H9 (cell line): ENCODE data around the gene VEGFA. TPM values are rescaled to one million over a fixed set of nuclear protein-coding genes. Genes with fewer than 3 reads are reported as not detected.

Experiments
- DNase-seq: peaks from one replicate; pipeline ENCODE4 v3.0.0-alpha.2; 2017
- H2AFZ ChIP-seq: one replicate; pipeline ENCODE4 v1.6.1; 2013; ENCODE audit warnings: mild to moderate bottlenecking, low read length, control low read depth, moderate library complexity
- H2AK5ac ChIP-seq: 2 replicates; pipeline ENCODE4 v1.6.1; 2013; ENCODE audit warnings: low read length, control low read depth, mixed read lengths; ENCODE audit not compliant: insufficient read length
- H2BK120ac ChIP-seq: one replicate; pipeline ENCODE4 v1.6.1; 2013; ENCODE audit warnings: low read depth, mild to moderate bottlenecking, low read length, control low read depth, inconsistent platforms; ENCODE audit not compliant: poor library complexity, severe bottlenecking
- H2BK12ac ChIP-seq: 2 replicates; pipeline ENCODE4 v1.6.1; 2013; ENCODE audit warnings: low read length, control low read depth, mixed read lengths, low read depth; ENCODE audit not compliant: insufficient read length
- H2BK15ac ChIP-seq: 2 replicates; pipeline ENCODE4 v1.6.1; 2013; ENCODE audit warnings: low read depth, low read length, control low read depth
- H2BK20ac ChIP-seq: one replicate; pipeline ENCODE4 v1.6.1; 2013; ENCODE audit warnings: low read depth, mild to moderate bottlenecking, low read length, control low read depth, inconsistent platforms; ENCODE audit not compliant: poor library complexity, severe bottlenecking
- H2BK5ac ChIP-seq: 2 replicates; pipeline ENCODE4 v1.6.1; 2013; ENCODE audit warnings: low read length, control low read depth, mixed read lengths; ENCODE audit not compliant: insufficient read length
- H3K14ac ChIP-seq: 2 replicates; pipeline ENCODE4 v1.6.1; 2013; ENCODE audit warnings: low read length, control low read depth; ENCODE audit not compliant: insufficient read depth
- H3K18ac ChIP-seq: 2 replicates; pipeline ENCODE4 v1.6.1; 2013; ENCODE audit warnings: low read depth, mild to moderate bottlenecking, mixed read lengths, low read length, control low read depth; ENCODE audit not compliant: insufficient read length
- H3K23ac ChIP-seq: 2 replicates; pipeline ENCODE4 v1.6.1; 2013; ENCODE audit warnings: low read length, control low read depth, mixed read lengths, low read depth; ENCODE audit not compliant: insufficient read length
- H3K23me2 ChIP-seq: 2 replicates; pipeline ENCODE4 v1.6.1; 2013; ENCODE audit warnings: low read depth, mild to moderate bottlenecking, mixed read lengths, low read length, control low read depth; ENCODE audit not compliant: insufficient read length, poor library complexity, severe bottlenecking
- H3K27ac ChIP-seq: 2 replicates; pipeline ENCODE4 v1.5.1; 2013; ENCODE audit warnings: low read length, control low read depth, mixed read lengths, low read depth; ENCODE audit not compliant: insufficient read length
- H3K27me3 ChIP-seq: 2 replicates; pipeline ENCODE4 v1.6.1; 2013; ENCODE audit warnings: low read length, control low read depth, inconsistent platforms; ENCODE audit not compliant: insufficient read depth
- H3K4ac ChIP-seq: 2 replicates; pipeline ENCODE4 v1.6.1; 2013; ENCODE audit warnings: low read depth, mild to moderate bottlenecking, control low read depth, inconsistent platforms, low read length, moderate library complexity
- H3K4me1 ChIP-seq: 2 replicates; pipeline ENCODE4 v1.6.1; 2013; ENCODE audit warnings: low read length, control low read depth, inconsistent platforms; ENCODE audit not compliant: insufficient read depth
- H3K4me2 ChIP-seq: 2 replicates; pipeline ENCODE4 v1.6.1; 2013; ENCODE audit warnings: low read length, control low read depth, mixed read lengths; ENCODE audit not compliant: insufficient read length, insufficient read depth
- H3K56ac ChIP-seq: 2 replicates; pipeline ENCODE4 v1.6.1; 2013; ENCODE audit warnings: low read depth, mild to moderate bottlenecking, mixed read lengths, low read length, control low read depth; ENCODE audit not compliant: insufficient read length
- H3K79me1 ChIP-seq: 2 replicates; pipeline ENCODE4 v1.6.1; 2013; ENCODE audit warnings: low read depth, mild to moderate bottlenecking, moderate library complexity, low read length, control low read depth, inconsistent platforms; ENCODE audit not compliant: insufficient read depth, poor library complexity, severe bottlenecking
- H3K79me2 ChIP-seq: 2 replicates; pipeline ENCODE4 v1.6.1; 2013; ENCODE audit warnings: low read length, control low read depth, inconsistent platforms; ENCODE audit not compliant: insufficient read depth
- H3K9ac ChIP-seq: 2 replicates; pipeline ENCODE4 v1.6.1; 2013; ENCODE audit warnings: low read length, control low read depth, mixed read lengths; ENCODE audit not compliant: insufficient read length; ENCODE audit errors: extremely low read depth
- H3K9me3 ChIP-seq: one replicate; pipeline ENCODE4 v1.6.1; 2013; ENCODE audit warnings: low read depth, low read length, inconsistent platforms; ENCODE audit not compliant: control insufficient read depth
- H3T11ph ChIP-seq: one replicate; pipeline ENCODE4 v1.6.1; 2013; ENCODE audit warnings: mild to moderate bottlenecking, low read length, control low read depth, inconsistent platforms
- H4K20me1 ChIP-seq: one replicate; pipeline ENCODE4 v1.6.1; 2013; ENCODE audit not compliant: control insufficient read depth, insufficient read length, insufficient read depth
- H4K5ac ChIP-seq: 2 replicates; pipeline ENCODE4 v1.6.1; 2013; ENCODE audit warnings: low read depth, mild to moderate bottlenecking, mixed read lengths, low read length, control low read depth; ENCODE audit not compliant: insufficient read length
- H4K8ac ChIP-seq: replicated peaks from 2 replicates; pipeline ENCODE4 v1.6.1; 2013; ENCODE audit warnings: low read length, control low read depth, mixed read lengths, low read depth; ENCODE audit not compliant: insufficient read length
- H4K91ac ChIP-seq: 2 replicates; pipeline ENCODE4 v1.6.1; 2013; ENCODE audit warnings: low read depth, mild to moderate bottlenecking, moderate library complexity, mixed read lengths, low read length, control low read depth; ENCODE audit not compliant: insufficient read length
- H3K27ac Mint-ChIP-seq, 3 experiments: 2 replicates in 2 of 3; 3 replicates in 1 of 3; pipeline ENCODE4 v1.8.0; 2020 to 2021; ENCODE audit warnings: mixed read lengths in 3 of 3, mild to moderate bottlenecking in 1 of 3, moderate library complexity in 1 of 3
- H3K27me3 Mint-ChIP-seq: 2 replicates; pipeline ENCODE4 v1.8.0; 2021; ENCODE audit warnings: low read depth, mild to moderate bottlenecking, moderate library complexity, mixed read lengths
- H3K36me3 Mint-ChIP-seq, 3 experiments: 2 replicates in 2 of 3; 3 replicates in 1 of 3; pipeline ENCODE4 v1.8.0; 2020 to 2021; ENCODE audit warnings: low read depth in 3 of 3, mixed read lengths in 3 of 3; ENCODE audit not compliant: insufficient read depth in 1 of 3
- H3K4me1 Mint-ChIP-seq, 2 experiments: 2 replicates each; pipeline ENCODE4 v1.8.0; 2020; ENCODE audit warnings: mixed read lengths in 2 of 2
- H3K4me3 Mint-ChIP-seq, 2 experiments: 2 replicates in 1 of 2; 3 replicates in 1 of 2; pipeline ENCODE4 v1.8.0; 2020 to 2021; ENCODE audit warnings: mild to moderate bottlenecking in 2 of 2, mixed read lengths in 2 of 2, moderate library complexity in 1 of 2
- H3K9me3 Mint-ChIP-seq, 2 experiments: 2 replicates in 1 of 2; 3 replicates in 1 of 2; pipeline ENCODE4 v1.8.0; 2020; ENCODE audit warnings: mild to moderate bottlenecking in 2 of 2, mixed read lengths in 2 of 2, moderate library complexity in 1 of 2
- CTCF ChIP-seq: fragments of 200-600 bp; sonication (generic); conservative IDR thresholded peaks from 3 replicates; pipeline ENCODE4 v1.8.0; 2021; ENCODE audit warnings: antibody characterized with exemption, mild to moderate bottlenecking
- WGBS: extraction: QIAGEN DNeasy Blood & Tissue Kit; methylation state at CpG from one replicate; pipeline ENCODE4 v1.1.7; 2013; ENCODE audit warnings: missing lambda C conversion rate, low lambda C conversion rate, mixed read lengths; ENCODE audit not compliant: insufficient read length; ENCODE audit errors: extremely low coverage; 5-methylcytosine and 5-hydroxymethylcytosine counted together
- long read RNA-seq: library from polyadenylated mRNA; unstranded; transcript quantifications from one replicate; pipeline ENCODE4 v2.0.0, GENCODE V29; 2020
- total RNA-seq: library from RNA; stranded (reverse); gene quantifications from 2 replicates; pipeline ENCODE4 v1.2.1, GENCODE V29; 2021

Gene VEGFA
- 46.1 and 47.9 TPM in 2 replicates for total RNA-seq
- long read RNA-seq = 0 reads

GRCh38 chr6:43769526-43770371 lies at the start of gene VEGFA:
Gene VEGFA (plus strand): TSS chr6:43770211.
- peak; percentile 88 for DNase-seq
- H3K56ac ChIP-seq = no peak within 1 kb of the TSS
- peak within 1 kb of the TSS; percentile 72 for H3K9ac ChIP-seq
- H3K23ac ChIP-seq = no peak within 1 kb of the TSS
- no peak within 1 kb of the TSS for H4K8ac ChIP-seq
- Mint-ChIP-seq H3K36me3 (peaks cover 0 to 3% (median 0%) of the 10 kb centered on the region in 3 experiments; a peak in 1 of 7 replicates), H3K4me1 (peaks cover 52 to 65% of the 10 kb centered on the region in 2 experiments), H3K9me3 (no peaks in the 10 kb centered on the region; a peak in 1 of 5 replicates), H3K27ac (peak within 1 kb of the TSS; percentile 77 to 88 (median 84); a peak in 6 of 7 replicates), H3K4me3 (peak within 1 kb of the TSS; percentile 87 to 98), H3K27me3 (peaks cover 10% of the 10 kb centered on the region)
- no peak within 1 kb of the TSS for H3T11ph ChIP-seq
- peak within 1 kb of the TSS; percentile 92 for H3K14ac ChIP-seq
- no peaks in the 10 kb centered on the region for H4K20me1 ChIP-seq
- peak within 1 kb of the TSS; percentile 4 for H3K18ac ChIP-seq
- no peaks in the 10 kb centered on the region for H3K27me3 ChIP-seq
- H3K79me2 ChIP-seq = peaks cover 3% of the 10 kb centered on the region; the same call in 1 of the 2 replicates
- H4K5ac ChIP-seq = no peak within 1 kb of the TSS
- H3K4ac ChIP-seq = no peak within 1 kb of the TSS
- H2BK12ac ChIP-seq = no peak within 1 kb of the TSS
- H2BK20ac ChIP-seq = no peak within 1 kb of the TSS
- no peak within 1 kb of the TSS for H4K91ac ChIP-seq
- no peaks in the 10 kb centered on the region for H3K9me3 ChIP-seq
- H2AK5ac ChIP-seq = no peak within 1 kb of the TSS
- H3K23me2 ChIP-seq = peaks cover 19% of the 10 kb centered on the region
- H3K79me1 ChIP-seq = no peaks in the 10 kb centered on the region
- peak within 1 kb of the TSS; percentile 93 for H3K4me2 ChIP-seq
- no CpG with 5 or more reads among the region's 62 CpGs for WGBS
- H2AFZ ChIP-seq = no peak within 1 kb of the TSS
- no peak within 1 kb of the TSS for H2BK15ac ChIP-seq
- no peak within 1 kb of the TSS for H2BK120ac ChIP-seq
- no peak within 1 kb of the TSS for H2BK5ac ChIP-seq
- TF ChIP-seq CTCF = peak; percentile 99
- no peak within 1 kb of the TSS for H3K27ac ChIP-seq
- H3K4me1 ChIP-seq = peaks cover 10% of the 10 kb centered on the region; the same call in 1 of the 2 replicates
